Lower leg skin (tissue), 4 donors: Measurements from ENCODE around the gene CISH. TPM values are rescaled to one million over a fixed set of nuclear protein-coding genes. Genes with fewer than 3 reads are reported as not detected.

Experiments
- DNase-seq, 2 donors: peaks; one replicate each; pipeline ENCODE4 v3.0.0-alpha.2; 2019; ENCODE audit warnings: low spot score in 2 of 2
- H3K4me3 ChIP-seq: fragments of 200-600 bp; sonication (generic); 2 replicates; pipeline ENCODE4 v1.5.1; 2017; ENCODE audit warnings: mild to moderate bottlenecking, low read depth; ENCODE audit not compliant: poor library complexity, severe bottlenecking
- CTCF ChIP-seq, 3 donors: fragments of 450-650 bp; IDR thresholded peaks; one replicate each; pipeline ENCODE4 v1.5.1; 2016; ENCODE audit warnings: antibody characterized with exemption in 3 of 3, mild to moderate bottlenecking in 3 of 3, moderate library complexity in 2 of 3
- POLR2A ChIP-seq, 2 donors: fragments of 450-650 bp; IDR thresholded peaks; one replicate each; pipeline ENCODE4 v1.6.1; 2016 to 2017; ENCODE audit warnings: antibody characterized with exemption in 2 of 2, mild to moderate bottlenecking in 1 of 2, moderate library complexity in 1 of 2
- WGBS, 2 donors: methylation state at CpG; one replicate each; pipeline ENCODE4 v1.1.5; 2018; 5-methylcytosine and 5-hydroxymethylcytosine counted together
- intact Hi-C: fragments of 100-400 bp; cut with DNase I; formaldehyde crosslinking; loops from one replicate; pipeline ENCODE4 v1.15.0; 2023; ENCODE audit warnings: low total_unique reads
- total RNA-seq, 4 donors: library from RNA; depleted of rRNA; stranded (reverse); fragments of >200 nt; gene quantifications; one replicate each; pipeline ENCODE4 v1.1.0, GENCODE V29; 2016

CISH gene
- total RNA-seq, 4 donors from 2014 or later, result 10.4 to 14.5 (median 12.9) TPM

GRCh38 chr3:50583897-50584296 lies 27.7 kb downstream of the CISH start:
- no peak for TF ChIP-seq POLR2A (IDR thresholded peaks at IDR 0.05)
- TF ChIP-seq CTCF (IDR thresholded peaks at IDR 0.05), result no peak
- intact Hi-C loops, result no loop called here
- peak; percentile 83 to 96 for DNase-seq
- H3K4me3 ChIP-seq, result no peak overlapping the region
- 68 to 75% methylated on average over 6 of the region's 6 CpGs for WGBS, 2 donors

- TF ChIP-seq POLR2A (IDR thresholded peaks at IDR 0.05), result no peak
- no peak for TF ChIP-seq CTCF (IDR thresholded peaks at IDR 0.05)
- DNase-seq, result no peak
- intact Hi-C loops, result no loop called here
- no peak overlapping the region for H3K4me3 ChIP-seq
- 70 to 87% methylated on average over 7 to 9 of the region's 9 CpGs for WGBS, 2 donors
Observed at GRCh38 chr3:50582083-50582482, 29.5 kb downstream of the CISH start.

DNA sequence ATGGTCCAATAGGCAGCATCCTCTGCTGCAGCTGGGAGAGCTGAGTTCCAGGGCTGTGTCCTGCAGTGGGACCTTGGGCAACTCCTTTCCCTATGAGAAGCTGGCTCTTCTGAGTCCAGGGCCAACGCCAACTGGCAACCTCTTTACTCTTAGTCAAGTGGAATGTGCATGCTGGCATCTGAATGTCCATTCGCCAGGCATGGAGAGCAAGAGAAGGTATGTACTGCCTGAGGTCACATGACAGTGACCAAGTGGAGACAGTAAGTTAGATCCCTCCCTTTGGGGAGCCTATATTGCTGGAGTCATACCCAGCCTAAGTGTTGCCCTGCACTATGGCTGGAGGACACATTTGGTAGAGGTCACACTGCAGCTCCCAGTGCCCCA lies 30.1 kb downstream of the CISH start:
- TF ChIP-seq CTCF (IDR thresholded peaks at IDR 0.05) (no peak), POLR2A (IDR thresholded peaks at IDR 0.05) (no peak)
- H3K4me3 ChIP-seq, result no peak overlapping the region
- no peak for DNase-seq
- 86 to 97% methylated on average over 2 of the region's 2 CpGs for WGBS, 2 donors
- intact Hi-C loops, result no loop called here

GRCh38 chr3:50580683-50581458 lies 30.7 kb downstream of the CISH start:
- WGBS, 2 donors, result 82 to 92% methylated on average over 9 of the region's 9 CpGs
- no peak overlapping the region for H3K4me3 ChIP-seq
- TF ChIP-seq CTCF (IDR thresholded peaks at IDR 0.05), result no peak
- TF ChIP-seq POLR2A (IDR thresholded peaks at IDR 0.05), result no peak
- intact Hi-C loops, result no loop called here
- no peak for DNase-seq

DNA sequence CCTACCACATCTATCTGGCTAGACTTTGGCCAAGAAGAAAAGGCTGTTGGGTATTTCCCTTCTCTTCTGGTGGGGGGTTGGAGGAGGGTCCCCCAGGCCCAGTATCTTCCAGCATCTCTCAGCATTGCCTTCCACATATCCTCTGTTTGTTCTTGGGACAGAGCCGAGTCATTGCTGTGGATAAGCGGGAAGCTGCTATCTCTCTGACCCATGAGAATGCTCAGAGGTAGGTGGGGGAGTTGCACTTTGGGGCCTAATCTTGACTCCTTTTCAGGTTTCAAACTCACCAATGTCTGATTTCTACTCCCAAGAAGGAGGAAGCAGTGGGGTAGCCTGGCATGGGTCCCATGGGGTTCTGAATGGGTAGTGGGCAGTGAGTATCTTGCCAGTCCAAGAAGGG lies 34.2 kb downstream of the CISH start:
- TF ChIP-seq CTCF (IDR thresholded peaks at IDR 0.05), result no peak
- TF ChIP-seq POLR2A (IDR thresholded peaks at IDR 0.05), result no peak
- intact Hi-C loops, result no loop called here

DNA sequence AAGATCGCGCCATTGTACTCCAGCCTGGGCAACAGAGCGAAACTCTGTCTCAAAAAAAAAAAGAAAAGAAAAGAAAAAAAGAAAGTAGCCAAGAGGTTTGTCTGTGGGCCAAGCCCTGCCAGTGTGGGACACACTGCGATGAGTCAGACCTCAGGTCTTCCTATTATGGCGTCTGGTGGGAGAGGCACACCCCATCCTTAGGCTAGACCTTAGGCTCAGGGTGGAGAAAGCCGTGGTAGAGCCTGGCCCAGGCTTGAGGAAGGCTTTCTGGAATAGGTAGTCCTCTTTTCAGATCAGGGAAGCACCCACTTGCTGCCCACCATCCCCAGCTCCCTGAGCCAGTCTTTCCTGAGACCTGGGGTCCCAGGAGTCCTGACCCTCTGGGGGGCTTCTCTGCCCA lies 36.2 kb downstream of the CISH start:
- TF ChIP-seq POLR2A (IDR thresholded peaks at IDR 0.05), result no peak
- H3K4me3 ChIP-seq, result no peak overlapping the region
- no peak for DNase-seq
- intact Hi-C loops, result no loop called here
- 68 to 69% methylated on average over 6 of the region's 6 CpGs for WGBS, 2 donors

More for the DNA sequence above, 34.2 kb downstream of the CISH start:
- H3K4me3 ChIP-seq, result no peak overlapping the region
- DNase-seq, result no peak
- WGBS, 2 donors, result 97 to 100% methylated on average over 2 of the region's 2 CpGs
